C4-2B (cell line): ENCODE measurements around the gene NTRK3.

ENCODE experiments used
- ZFX ChIP-seq: fragments of 450-650 bp; IDR thresholded peaks from 2 replicates; pipeline ENCODE4 v1.6.1; 2017
- TF ChIP-seq, protein P1 (sequence below): fragments of 450-650 bp; conservative IDR thresholded peaks from 2 replicates; pipeline ENCODE4 v1.5.1; 2017; ENCODE audit warnings: mild to moderate bottlenecking

DNA sequence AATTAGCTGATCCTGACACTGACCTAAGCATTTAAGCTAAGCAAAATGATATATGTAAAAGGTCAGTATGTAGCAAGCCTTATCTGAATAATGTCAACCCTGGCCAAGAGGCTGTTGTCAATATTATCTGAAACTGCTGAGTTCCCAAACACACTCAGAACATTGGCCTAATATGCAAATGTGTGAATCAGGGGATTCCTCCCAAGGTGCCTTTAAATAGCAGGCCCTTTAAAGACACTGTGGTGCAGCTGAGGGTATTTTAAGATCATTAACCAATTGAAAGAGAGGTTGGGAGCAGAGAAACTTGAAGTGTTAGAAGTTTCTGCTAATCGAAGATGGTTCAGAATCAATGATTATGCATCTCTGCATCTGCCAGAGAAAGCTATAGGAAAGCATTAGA is 207.0 kb downstream of the NTRK3 start:
- TF ChIP-seq, protein P1, sequence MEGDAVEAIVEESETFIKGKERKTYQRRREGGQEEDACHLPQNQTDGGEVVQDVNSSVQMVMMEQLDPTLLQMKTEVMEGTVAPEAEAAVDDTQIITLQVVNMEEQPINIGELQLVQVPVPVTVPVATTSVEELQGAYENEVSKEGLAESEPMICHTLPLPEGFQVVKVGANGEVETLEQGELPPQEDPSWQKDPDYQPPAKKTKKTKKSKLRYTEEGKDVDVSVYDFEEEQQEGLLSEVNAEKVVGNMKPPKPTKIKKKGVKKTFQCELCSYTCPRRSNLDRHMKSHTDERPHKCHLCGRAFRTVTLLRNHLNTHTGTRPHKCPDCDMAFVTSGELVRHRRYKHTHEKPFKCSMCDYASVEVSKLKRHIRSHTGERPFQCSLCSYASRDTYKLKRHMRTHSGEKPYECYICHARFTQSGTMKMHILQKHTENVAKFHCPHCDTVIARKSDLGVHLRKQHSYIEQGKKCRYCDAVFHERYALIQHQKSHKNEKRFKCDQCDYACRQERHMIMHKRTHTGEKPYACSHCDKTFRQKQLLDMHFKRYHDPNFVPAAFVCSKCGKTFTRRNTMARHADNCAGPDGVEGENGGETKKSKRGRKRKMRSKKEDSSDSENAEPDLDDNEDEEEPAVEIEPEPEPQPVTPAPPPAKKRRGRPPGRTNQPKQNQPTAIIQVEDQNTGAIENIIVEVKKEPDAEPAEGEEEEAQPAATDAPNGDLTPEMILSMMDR, result no peak
- no peak for TF ChIP-seq ZFX
